Muscle of leg (tissue), 11 donors: ENCODE measurements around the gene NOP58. TPM values are rescaled to one million over a fixed set of nuclear protein-coding genes. Genes with fewer than 3 reads are reported as not detected.
A peak's percentile ranks its signal among the peaks of the same experiment; 100 is the strongest.
"Not testable (repeated sequence)": the region's sequence is repeated elsewhere in the genome, so short reads cannot be mapped to it uniquely, and the experiment has no call there.

Experiments used
- DNase-seq: peaks from one replicate; pipeline ENCODE4 v3.0.0; 2013
- H3K27ac ChIP-seq: one replicate; pipeline ENCODE4 v1.5.1; 2013; ENCODE audit warnings: mild to moderate bottlenecking, low read length, control low read depth
- H3K27me3 ChIP-seq: one replicate; pipeline ENCODE4 v1.6.1; 2013; ENCODE audit warnings: low read length; ENCODE audit not compliant: control insufficient read depth, insufficient read depth
- H3K36me3 ChIP-seq: one replicate; pipeline ENCODE4 v1.6.1; 2013; ENCODE audit warnings: low read length; ENCODE audit not compliant: control insufficient read depth, insufficient read depth
- H3K4me1 ChIP-seq: one replicate; pipeline ENCODE4 v1.6.1; 2013; ENCODE audit warnings: low read length; ENCODE audit not compliant: control insufficient read depth, insufficient read depth
- H3K4me3 ChIP-seq: one replicate; pipeline ENCODE4 v1.5.1; 2013; ENCODE audit warnings: low read length, control low read depth
- H3K9me3 ChIP-seq: replicated peaks from 2 replicates; pipeline ENCODE4 v1.6.1; 2013; ENCODE audit warnings: low read depth, low read length; ENCODE audit not compliant: control insufficient read depth
- WGBS: methylation state at CpG from one replicate; pipeline ENCODE4 v1.1.5; 2013; ENCODE audit warnings: missing lambda C conversion rate; ENCODE audit not compliant: insufficient coverage; 5-methylcytosine and 5-hydroxymethylcytosine counted together
- polyA plus RNA-seq, 8 donors: library from polyadenylated mRNA; unstranded; fragments of 120-200 nt; gene quantifications; one replicate each; pipeline versions ENCODE4 v1.2.1 to v1.2.3, GENCODE V29; 2013; ENCODE audit warnings: inconsistent platforms in 1 of 8, low replicate concordance in 1 of 8; ENCODE audit not compliant: insufficient read length in 8 of 8, insufficient read depth in 1 of 8
- total RNA-seq: library from RNA; stranded (reverse); fragments of 120-200 nt; gene quantifications from one replicate; pipeline ENCODE4 v1.2.4, GENCODE V29; 2013

The NOP58 gene
- total and polyA plus RNA-seq, 9 donors, result 56.6 to 72.3 (median 64.2) TPM

- Histone ChIP-seq H3K4me3 (no peak overlapping the region), H3K27me3 (no peaks in the 10 kb centered on the region), H3K9me3 (no peaks in the 10 kb centered on the region), H3K36me3 (no peaks in the 10 kb centered on the region), H3K27ac (no peak overlapping the region), H3K4me1 (peaks cover 4% of the 10 kb centered on the region)
- DNase-seq, result no peak
- WGBS, result 86% methylated on average over 2 of the region's 4 CpGs
These were observed 4.0 kb upstream of the NOP58 start for GRCh38 chr2:202261531-202261930.

GRCh38 chr2:202267495-202267894 is 1.9 kb downstream of the NOP58 start:
- H3K27ac ChIP-seq, result no peak overlapping the region
- DNase-seq, result no peak
- H3K4me1 ChIP-seq, result peaks cover 4% of the 10 kb centered on the region
- no peaks in the 10 kb centered on the region for H3K36me3 ChIP-seq
- no peaks in the 10 kb centered on the region for H3K27me3 ChIP-seq
- WGBS, result 27% methylated on average over 2 of the region's 9 CpGs
- peak overlapping the region; percentile 100 for H3K4me3 ChIP-seq
- H3K9me3 ChIP-seq, result no peaks in the 10 kb centered on the region

GRCh38 chr2:202269585-202269984 is 4.0 kb downstream of the NOP58 start:
- DNase-seq, result peak; percentile 25
- 43% methylated on average over 6 of the region's 9 CpGs for WGBS

GRCh38 chr2:202270487-202270886 is 4.9 kb downstream of the NOP58 start:
- H3K9me3 ChIP-seq, result no peaks in the 10 kb centered on the region
- no peak overlapping the region for H3K4me3 ChIP-seq
- H3K36me3 ChIP-seq, result peaks cover 2% of the 10 kb centered on the region
- H3K27ac ChIP-seq, result no peak overlapping the region
- no CpG with 5 or more reads among the region's 3 CpGs for WGBS
- no peaks in the 10 kb centered on the region for H3K4me1 ChIP-seq
- H3K27me3 ChIP-seq, result no peaks in the 10 kb centered on the region
- DNase-seq, result no peak

More at GRCh38 chr2:202269585-202269984, 4.0 kb downstream of the NOP58 start:
- Histone ChIP-seq H3K27ac (no peak overlapping the region), H3K9me3 (no peaks in the 10 kb centered on the region), H3K4me3 (no peak overlapping the region), H3K27me3 (no peaks in the 10 kb centered on the region), H3K4me1 (peaks cover 4% of the 10 kb centered on the region), H3K36me3 (no peaks in the 10 kb centered on the region)

- not testable (repeated sequence) for H3K4me3 ChIP-seq, H3K27ac ChIP-seq, H3K9me3 ChIP-seq, DNase-seq, H3K27me3 ChIP-seq, H3K4me1 ChIP-seq
- H3K36me3 ChIP-seq, result peaks cover 30% of the 10 kb centered on the region
- 96% methylated on average over 3 of the region's 11 CpGs for WGBS
These were observed 10.6 kb downstream of the NOP58 start for GRCh38 chr2:202276078-202276720.

GRCh38 chr2:202278036-202278760 is 12.6 kb downstream of the NOP58 start:
- peaks cover 3% of the 10 kb centered on the region for H3K4me1 ChIP-seq
- H3K9me3 ChIP-seq, result no peaks in the 10 kb centered on the region
- H3K4me3 ChIP-seq, result no peak overlapping the region
- no CpG with 5 or more reads among the region's 6 CpGs for WGBS
- no peak overlapping the region for H3K27ac ChIP-seq
- no peaks in the 10 kb centered on the region for H3K27me3 ChIP-seq
- H3K36me3 ChIP-seq, result peaks cover 43% of the 10 kb centered on the region
- no peak for DNase-seq

- Histone ChIP-seq H3K36me3 (peaks cover 49% of the 10 kb centered on the region), H3K4me1 (peaks cover 3% of the 10 kb centered on the region)
These were observed 13.4 kb downstream of the NOP58 start for GRCh38 chr2:202278944-202279343.

GRCh38 chr2:202286595-202286994 is 21.0 kb downstream of the NOP58 start:
- peaks cover 57% of the 10 kb centered on the region for H3K36me3 ChIP-seq
- no peaks in the 10 kb centered on the region for H3K4me1 ChIP-seq
- no peaks in the 10 kb centered on the region for H3K27me3 ChIP-seq
- no peak overlapping the region for H3K4me3 ChIP-seq
- H3K9me3 ChIP-seq, result no peaks in the 10 kb centered on the region
- no peak for DNase-seq
- no peak overlapping the region for H3K27ac ChIP-seq

More at GRCh38 chr2:202278944-202279343, 13.4 kb downstream of the NOP58 start:
- H3K27me3 ChIP-seq, result no peaks in the 10 kb centered on the region
- H3K4me3 ChIP-seq, result no peak overlapping the region
- WGBS, result no CpG with 5 or more reads among the region's 1 CpG
- peak; percentile 45 for DNase-seq
- H3K27ac ChIP-seq, result no peak overlapping the region
- H3K9me3 ChIP-seq, result no peaks in the 10 kb centered on the region

- H3K4me1 ChIP-seq, result no peaks in the 10 kb centered on the region
- no peak overlapping the region for H3K27ac ChIP-seq
- no peaks in the 10 kb centered on the region for H3K27me3 ChIP-seq
- no CpG with 5 or more reads among the region's 9 CpGs for WGBS
- H3K4me3 ChIP-seq, result no peak overlapping the region
- no peaks in the 10 kb centered on the region for H3K9me3 ChIP-seq
- no peak for DNase-seq
- H3K36me3 ChIP-seq, result peaks cover 50% of the 10 kb centered on the region
These were observed 24.0 kb downstream of the NOP58 start for GRCh38 chr2:202289394-202290204.

GRCh38 chr2:202290316-202290715 is 24.8 kb downstream of the NOP58 start:
- H3K27ac ChIP-seq, result no peak overlapping the region
- whole genome bisulfite sequencing, result no CpG with 5 or more reads among the region's 3 CpGs
- no peak overlapping the region for H3K4me3 ChIP-seq
- no peaks in the 10 kb centered on the region for H3K27me3 ChIP-seq
- H3K36me3 ChIP-seq, result peaks cover 47% of the 10 kb centered on the region
- H3K9me3 ChIP-seq, result no peaks in the 10 kb centered on the region
- no peak for DNase-seq
- no peaks in the 10 kb centered on the region for H3K4me1 ChIP-seq
